HG03432 (cell line): ENCODE measurements around the gene PCSK9.

Source experiments
- ATAC-seq: cut with Tn5 transposase; IDR thresholded peaks from one replicate; pipeline ENCODE4 v1.9.1; 2021; ENCODE audit warnings: mild to moderate bottlenecking, moderate library complexity; ENCODE audit not compliant: unreplicated experiment

PCSK9 gene

GRCh38 chr1:55043011-55043410 lies 3.7 kb downstream of the PCSK9 start:
- ATAC-seq, result no peak

DNA sequence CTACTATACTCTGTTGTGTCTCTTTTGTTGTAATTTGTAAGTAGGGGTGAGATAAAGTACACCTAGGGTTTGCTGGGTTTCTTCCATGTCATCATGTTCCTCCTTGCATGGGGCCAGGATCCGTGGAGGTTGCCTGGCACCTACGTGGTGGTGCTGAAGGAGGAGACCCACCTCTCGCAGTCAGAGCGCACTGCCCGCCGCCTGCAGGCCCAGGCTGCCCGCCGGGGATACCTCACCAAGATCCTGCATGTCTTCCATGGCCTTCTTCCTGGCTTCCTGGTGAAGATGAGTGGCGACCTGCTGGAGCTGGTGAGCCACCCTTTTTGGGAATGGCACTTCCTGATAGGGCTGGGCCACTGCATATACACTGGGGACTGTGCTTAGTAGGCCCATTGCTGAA lies 4.4 kb downstream of the PCSK9 start:
- ATAC-seq, result no peak

- no peak for ATAC-seq
Measured at GRCh38 chr1:55044617-55045397, 5.5 kb downstream of the PCSK9 start.

- no peak for ATAC-seq
Measured at GRCh38 chr1:55045430-55045829, 6.1 kb downstream of the PCSK9 start.

GRCh38 chr1:55046871-55047270 lies 7.5 kb downstream of the PCSK9 start:
- no peak for ATAC-seq

DNA sequence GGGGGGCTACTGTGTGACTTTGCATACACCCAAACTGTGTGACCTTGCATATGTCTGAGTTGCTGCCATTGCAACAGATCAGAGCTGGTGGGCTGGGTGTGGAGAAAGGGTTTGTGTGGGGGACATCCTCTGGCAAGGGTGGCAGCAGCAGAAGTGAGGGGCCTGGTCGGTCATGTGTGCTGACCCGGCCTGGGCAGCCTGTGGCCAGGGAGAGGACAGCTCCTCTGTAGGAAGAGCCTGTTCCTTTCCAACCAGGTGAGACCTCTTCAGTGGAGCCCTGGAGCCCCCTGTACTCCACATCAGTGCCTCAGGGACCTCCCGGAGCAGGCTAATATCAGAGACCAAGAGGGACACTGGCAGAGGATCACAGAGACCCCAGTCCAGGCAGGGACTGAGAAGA lies 8.3 kb downstream of the PCSK9 start:
- ATAC-seq, result no peak

GRCh38 chr1:55048453-55049270 lies 9.3 kb downstream of the PCSK9 start:
- ATAC-seq, result no peak

- no peak for ATAC-seq
Measured at GRCh38 chr1:55049271-55049913, 10.0 kb downstream of the PCSK9 start.

DNA sequence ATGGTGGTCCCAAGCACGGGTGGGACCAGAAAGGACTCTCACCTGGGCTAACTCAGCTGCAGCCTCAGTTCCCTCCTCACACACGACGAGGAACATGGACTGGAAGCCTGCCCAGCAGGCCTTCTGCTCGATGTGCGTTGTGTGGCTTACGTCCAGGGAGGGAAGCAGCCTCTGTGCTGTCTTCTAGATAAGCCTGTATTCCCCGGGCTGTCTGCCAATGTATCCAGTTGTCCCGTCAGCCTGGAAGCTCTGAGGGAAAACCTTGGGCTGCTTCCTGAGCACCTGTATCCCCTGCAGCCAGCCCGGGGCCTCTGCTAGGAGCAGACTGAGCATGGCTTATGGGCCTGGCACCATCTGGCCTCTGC lies 10.5 kb downstream of the PCSK9 start:
- ATAC-seq, result no peak

DNA sequence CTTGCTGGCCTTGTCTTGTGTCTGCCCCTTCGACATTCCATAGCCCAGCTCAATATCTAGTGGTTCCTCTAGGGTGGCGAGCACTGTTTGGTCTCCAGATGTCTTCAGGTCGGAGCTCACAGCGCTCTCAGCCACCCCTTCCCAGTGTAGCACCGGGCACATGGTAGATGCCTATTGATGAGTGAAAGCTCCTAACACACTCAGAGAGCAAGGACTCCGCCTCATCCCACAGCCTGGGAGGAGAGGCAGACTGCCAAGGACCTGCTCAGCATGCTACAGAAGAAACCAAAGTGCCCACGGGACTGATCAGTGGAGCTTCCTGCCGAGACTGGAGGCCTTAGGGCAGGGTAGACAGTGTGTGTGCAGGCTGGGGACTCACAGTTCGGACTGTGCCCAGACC lies 10.9 kb downstream of the PCSK9 start:
- ATAC-seq, result no peak

GRCh38 chr1:55051169-55051568 lies 11.8 kb downstream of the PCSK9 start:
- ATAC-seq, result no peak

DNA sequence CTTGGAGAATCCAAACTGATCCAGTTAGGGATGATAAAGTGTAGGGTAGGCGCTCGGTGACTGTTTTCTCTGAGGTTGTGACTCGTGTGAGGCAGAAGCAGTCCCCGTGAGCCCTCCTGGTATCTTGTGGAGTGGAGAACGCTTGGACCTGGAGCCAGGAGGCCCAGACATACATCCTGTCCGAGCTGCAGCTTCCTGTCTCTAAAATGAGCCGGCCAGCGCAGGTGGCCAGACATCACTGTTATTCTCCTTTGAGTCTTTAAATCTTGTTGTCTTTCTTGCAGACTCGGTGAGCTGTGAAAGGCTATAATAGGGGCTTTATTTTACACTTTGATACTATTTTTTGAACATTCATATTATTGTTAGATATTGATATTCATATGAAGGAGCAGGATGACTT lies 12.3 kb downstream of the PCSK9 start:
- ATAC-seq, result no peak

DNA sequence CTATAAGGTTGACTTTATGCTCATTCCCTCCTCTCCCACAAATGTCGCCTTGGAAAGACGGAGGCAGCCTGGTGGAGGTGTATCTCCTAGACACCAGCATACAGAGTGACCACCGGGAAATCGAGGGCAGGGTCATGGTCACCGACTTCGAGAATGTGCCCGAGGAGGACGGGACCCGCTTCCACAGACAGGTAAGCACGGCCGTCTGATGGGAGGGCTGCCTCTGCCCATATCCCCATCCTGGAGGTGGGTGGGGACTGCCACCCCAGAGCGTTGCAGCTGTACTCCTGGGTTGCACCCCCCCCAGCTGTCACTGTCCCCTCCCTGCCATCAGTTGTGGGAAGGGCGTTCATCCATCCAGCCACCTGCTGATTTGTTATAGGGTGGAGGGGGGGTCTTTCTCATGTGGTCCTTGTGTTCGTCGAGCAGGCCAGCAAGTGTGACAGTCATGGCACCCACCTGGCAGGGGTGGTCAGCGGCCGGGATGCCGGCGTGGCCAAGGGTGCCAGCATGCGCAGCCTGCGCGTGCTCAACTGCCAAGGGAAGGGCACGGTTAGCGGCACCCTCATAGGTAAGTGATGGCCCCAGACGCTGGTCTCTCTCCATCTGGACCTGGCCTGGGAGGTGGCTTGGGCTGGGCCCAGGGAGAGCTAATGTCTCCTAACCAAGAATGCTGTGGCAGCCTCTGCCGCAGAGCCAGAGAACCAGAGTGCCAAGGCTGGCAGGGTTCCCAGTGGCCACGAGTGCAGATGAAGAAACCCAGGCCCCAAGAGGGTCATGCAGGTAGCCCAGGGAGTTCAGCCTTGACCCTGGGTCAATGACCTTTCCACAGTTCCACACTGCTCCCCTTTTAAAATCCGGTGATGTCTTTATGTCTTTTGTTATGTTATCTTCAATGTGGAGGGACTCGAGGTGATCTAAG lies 13.1 kb downstream of the PCSK9 start:
- ATAC-seq, result no peak

GRCh38 chr1:55053265-55053954 lies 14.1 kb downstream of the PCSK9 start:
- ATAC-seq, result no peak

- no peak for ATAC-seq
Measured at GRCh38 chr1:55054396-55054795, 15.0 kb downstream of the PCSK9 start.

- no peak for ATAC-seq
Measured at GRCh38 chr1:55055084-55055882, 15.9 kb downstream of the PCSK9 start.

GRCh38 chr1:55055951-55056631 lies 16.7 kb downstream of the PCSK9 start:
- no peak for ATAC-seq

GRCh38 chr1:55056632-55056992 lies 17.3 kb downstream of the PCSK9 start:
- no peak for ATAC-seq
